Lung (tissue), 12 donors: Measurements from ENCODE around the gene THUMPD2. TPM values are rescaled to one million over a fixed set of nuclear protein-coding genes. Genes with fewer than 3 reads are reported as not detected.

ENCODE experiments used
- ATAC-seq: fragments of 200-7000 bp; cut with Tn5 transposase; one replicate; pipeline ENCODE4 v1.9.1; 2020; ENCODE audit warnings: moderate number of reproducible peaks; ENCODE audit not compliant: insufficient read depth, low FRiP score
- DNase-seq, 3 donors: peaks; one replicate each; pipeline ENCODE4 v3.0.0-alpha.2; 2013 to 2017
- H3K27ac ChIP-seq, 2 donors: one replicate each; pipeline ENCODE4 v1.5.1; 2013; ENCODE audit warnings: mild to moderate bottlenecking in 2 of 2, moderate library complexity in 2 of 2, control low read depth in 1 of 2, inconsistent platforms in 1 of 2, low read depth in 1 of 2, low read length in 1 of 2
- H3K27me3 ChIP-seq, 3 donors: one replicate each; pipeline ENCODE4 v1.5.1; 2013; ENCODE audit warnings: low read length in 2 of 3; ENCODE audit not compliant: control insufficient read depth in 3 of 3, insufficient read depth in 3 of 3
- H3K36me3 ChIP-seq, 4 donors: one replicate each; pipeline ENCODE4 v1.5.1; 2013; ENCODE audit warnings: low read length in 4 of 4, mild to moderate bottlenecking in 1 of 4, moderate library complexity in 1 of 4; ENCODE audit not compliant: control insufficient read depth in 4 of 4, insufficient read depth in 4 of 4
- H3K4me1 ChIP-seq, 5 donors: one replicate each; pipeline ENCODE4 v1.5.1; 2013; ENCODE audit warnings: low read length in 5 of 5, mild to moderate bottlenecking in 2 of 5, moderate library complexity in 1 of 5; ENCODE audit not compliant: control insufficient read depth in 5 of 5, insufficient read depth in 5 of 5
- H3K4me3 ChIP-seq: one replicate; pipeline ENCODE4 v1.5.1; 2013; ENCODE audit warnings: mild to moderate bottlenecking, control low read depth, moderate library complexity
- H3K9ac ChIP-seq, 2 donors: one replicate each; pipeline ENCODE4 v1.5.1; 2013; ENCODE audit warnings: low read length in 2 of 2, control low read depth in 1 of 2; ENCODE audit not compliant: insufficient read depth in 1 of 2
- H3K9me3 ChIP-seq, 4 donors: one replicate each; pipeline ENCODE4 v1.5.1; 2013; ENCODE audit warnings: low read length in 3 of 4, mild to moderate bottlenecking in 1 of 4, moderate library complexity in 1 of 4; ENCODE audit not compliant: control insufficient read depth in 4 of 4, insufficient read depth in 3 of 4
- CTCF ChIP-seq: IDR thresholded peaks from 2 replicates; pipeline ENCODE4 v1.5.1; 2012; ENCODE audit warnings: mild to moderate bottlenecking; ENCODE audit errors: control extremely low read depth, extremely low read depth
- WGBS, 2 donors: extraction: QIAGEN DNeasy Blood & Tissue Kit; methylation state at CpG; one replicate each; pipeline ENCODE4 v1.1.7; 2013; 5-methylcytosine and 5-hydroxymethylcytosine counted together
- polyA plus RNA-seq, 2 donors: library from polyadenylated mRNA; stranded (reverse); fragments of 200-250 nt; gene quantifications; one replicate each; pipeline ENCODE4 v1.2.1, GENCODE V29; 2013
- total RNA-seq, 2 donors: library from RNA; depleted of rRNA in 1 of 2; stranded (reverse); fragments of >200 nt in 1 of 2; gene quantifications; one replicate each; pipeline ENCODE4 v1.2.1, GENCODE V29; 2014 to 2021
- donor health status: control.
- donor health status: control.
- donor health status: Bipolar disorder and iron deficiency.
- donor health status: healthy.
- donor health status: DM: yes; HTN: yes; CAD: no.

THUMPD2 gene
- total and polyA plus RNA-seq, 4 donors = 6.9 to 28.1 (median 11.5) TPM

GRCh38 chr2:39720970-39721369 lies 58.1 kb downstream of the THUMPD2 start:
- no peak for ATAC-seq
- Histone ChIP-seq H3K9me3 (no peaks in the 10 kb centered on the region), H3K27me3 (no peaks in the 10 kb centered on the region), H3K36me3 (no peaks in the 10 kb centered on the region), H3K4me3 (no peak overlapping the region), H3K9ac (no peak overlapping the region), H3K27ac (no peak overlapping the region), H3K4me1 (no peaks in the 10 kb centered on the region)
- no peak for DNase-seq
- WGBS, 2 donors = 89 to 92% methylated on average over 2 of the region's 2 CpGs
- TF ChIP-seq CTCF = no peak

GRCh38 chr2:39719317-39719716 lies 59.7 kb downstream of the THUMPD2 start:
- DNase-seq (no peak), ATAC-seq (no peak)
- H3K9me3 ChIP-seq = no peaks in the 10 kb centered on the region
- no peak overlapping the region for H3K9ac ChIP-seq
- H3K4me3 ChIP-seq = no peak overlapping the region
- H3K4me1 ChIP-seq = no peaks in the 10 kb centered on the region
- H3K27me3 ChIP-seq = no peaks in the 10 kb centered on the region
- H3K27ac ChIP-seq = no peak overlapping the region
- TF ChIP-seq CTCF = no peak
- 87 to 92% methylated on average over 8 of the region's 8 CpGs for WGBS, 2 donors
- no peaks in the 10 kb centered on the region for H3K36me3 ChIP-seq

GRCh38 chr2:39718483-39718882 lies 60.6 kb downstream of the THUMPD2 start:
- Histone ChIP-seq H3K4me1 (no peaks in the 10 kb centered on the region), H3K27me3 (no peaks in the 10 kb centered on the region), H3K4me3 (no peak overlapping the region), H3K9ac (no peak overlapping the region), H3K36me3 (no peaks in the 10 kb centered on the region), H3K27ac (no peak overlapping the region), H3K9me3 (no peaks in the 10 kb centered on the region)
- no peak for DNase-seq
- no peak for ATAC-seq
- 78 to 91% methylated on average over 9 of the region's 9 CpGs for WGBS, 2 donors
- TF ChIP-seq CTCF = no peak

- WGBS, 2 donors = 89 to 95% methylated on average over 12 of the region's 12 CpGs
- TF ChIP-seq CTCF = no peak
- Histone ChIP-seq H3K27ac (no peak overlapping the region), H3K27me3 (no peaks in the 10 kb centered on the region), H3K36me3 (no peaks in the 10 kb centered on the region), H3K9me3 (no peaks in the 10 kb centered on the region), H3K9ac (no peak overlapping the region), H3K4me3 (no peak overlapping the region), H3K4me1 (no peaks in the 10 kb centered on the region)
- DNase-seq (peak in 1 of 3 donors; percentile 25), ATAC-seq (no peak)
Observed at GRCh38 chr2:39717067-39717466, 62.0 kb downstream of the THUMPD2 start.
